Endothelial cell of umbilical vein (primary cell): ENCODE data around the gene DIPK1A. TPM values are rescaled to one million over a fixed set of nuclear protein-coding genes. Genes with fewer than 3 reads are reported as not detected.

Experiments
- BruUV-seq: library from RNA; stranded (reverse); fragments of 400-500 nt; replicated peaks from 2 replicates; lab custom pipeline; 2021; lab: Mats Ljungman, UMichigan
- CTCF ChIA-PET: fragments of 300-600, 350-600 bp; sonication (Branson Sonifier 250); formaldehyde crosslinking; loops from one replicate; lab custom pipeline; 2021; ENCODE audit warnings: antibody characterized with exemption, inconsistent platforms; lab: Charles Lee
- POLR2A ChIA-PET: fragments of 300-600, 350-600 bp; sonication (Branson Sonifier 250); formaldehyde crosslinking; loops from one replicate; lab custom pipeline; 2021; ENCODE audit warnings: antibody characterized with exemption, inconsistent platforms; lab: Charles Lee
- DNase-seq: peaks from one replicate; pipeline ENCODE4 v3.0.0-alpha.2; 2011; ENCODE audit warnings: low read depth, low spot score
- FAIRE-seq: peaks from 2 replicates; lab custom pipeline; 2011; peaks lifted over from hg19 to GRCh38; lab: Jason Lieb, UNC
- H2AFZ ChIP-seq: 2 replicates; pipeline ENCODE4 v1.6.0; 2012; ENCODE audit warnings: low read depth, low read length, control low read depth, inconsistent platforms
- H3K27ac ChIP-seq: 2 replicates; pipeline ENCODE4 v1.5.1; 2011; ENCODE audit warnings: low read depth, mild to moderate bottlenecking, control low read depth, low read length, moderate library complexity; ENCODE audit not compliant: insufficient read depth
- H3K27me3 ChIP-seq, 2 experiments: 2 replicates each; pipeline versions ENCODE4 v1.6.0 to v1.6.1; 2011; ENCODE audit warnings: low read length in 2 of 2, mixed read lengths in 1 of 2; ENCODE audit not compliant: control insufficient read depth in 2 of 2, insufficient read depth in 2 of 2
- H3K36me3 ChIP-seq, 2 experiments: 2 replicates in 1 of 2; 3 replicates in 1 of 2; pipeline ENCODE4 v1.5.1; 2011; ENCODE audit warnings: low read length in 2 of 2, mild to moderate bottlenecking in 1 of 2, moderate library complexity in 1 of 2; ENCODE audit not compliant: control insufficient read depth in 2 of 2, insufficient read depth in 2 of 2; ENCODE audit errors: extremely low read depth in 1 of 2
- H3K4me1 ChIP-seq: 3 replicates; pipeline ENCODE4 v1.5.1; 2011; ENCODE audit warnings: mild to moderate bottlenecking, low read length; ENCODE audit not compliant: control insufficient read depth, insufficient read depth; ENCODE audit errors: extremely low read depth
- H3K4me2 ChIP-seq: 2 replicates; pipeline ENCODE4 v1.6.1; 2011; ENCODE audit warnings: low read length, control low read depth, mixed read lengths; ENCODE audit not compliant: insufficient read depth
- H3K4me3 ChIP-seq, 3 experiments: fragments of 200-600 bp in 1 of 3; sonication (generic), shearing (Covaris generic) in 1 of 3; replicated peaks in 1 of 3; 2 replicates each; pipeline ENCODE4 v1.5.1; 2011 to 2016; ENCODE audit warnings: control low read depth in 3 of 3, low read length in 3 of 3, mild to moderate bottlenecking in 2 of 3, inconsistent platforms in 1 of 3, low read depth in 1 of 3, moderate library complexity in 1 of 3; ENCODE audit not compliant: insufficient read depth in 1 of 3
- H3K79me2 ChIP-seq: 2 replicates; pipeline ENCODE4 v1.6.0; 2012; ENCODE audit warnings: low read length, inconsistent platforms; ENCODE audit not compliant: control insufficient read depth, insufficient read depth
- H3K9ac ChIP-seq: replicated peaks from 2 replicates; pipeline ENCODE3; 2011; ENCODE audit warnings: low read length, control low read depth; ENCODE audit not compliant: insufficient read depth; ENCODE audit errors: extremely low read depth
- H3K9me1 ChIP-seq: replicated peaks from 3 replicates; pipeline ENCODE4 v1.6.0; 2011; ENCODE audit warnings: mild to moderate bottlenecking, low read length; ENCODE audit not compliant: control insufficient read depth, insufficient read depth; ENCODE audit errors: extremely low read depth
- H3K9me3 ChIP-seq: replicated peaks from 2 replicates; pipeline ENCODE4 v1.5.1; 2012; ENCODE audit warnings: low read length, inconsistent platforms; ENCODE audit not compliant: control insufficient read depth, insufficient read depth
- H4K20me1 ChIP-seq: replicated peaks from 2 replicates; pipeline ENCODE3; 2011; ENCODE audit warnings: mild to moderate bottlenecking, low read length; ENCODE audit not compliant: control insufficient read depth, insufficient read depth; ENCODE audit errors: extremely low read depth
- CTCF ChIP-seq, 2 donors: IDR thresholded peaks; 1 replicate in 1 of 2; 2 replicates in 1 of 2; pipeline ENCODE4 v1.5.1; 2011; ENCODE audit warnings: low read length in 2 of 2, mild to moderate bottlenecking in 2 of 2, moderate library complexity in 2 of 2, control low read depth in 1 of 2, inconsistent platforms in 1 of 2, low read depth in 1 of 2; ENCODE audit not compliant: insufficient read depth in 1 of 2; ENCODE audit errors: extremely low read depth in 1 of 2
- EZH2 ChIP-seq: IDR thresholded peaks from 2 replicates; pipeline ENCODE4 v1.6.1; 2012; ENCODE audit warnings: borderline replicate concordance, low read depth, mild to moderate bottlenecking, moderate library complexity, low read length, inconsistent platforms; ENCODE audit not compliant: severe bottlenecking
- FOS ChIP-seq: IDR thresholded peaks from 2 replicates; pipeline ENCODE4 v1.6.1; 2011; ENCODE audit warnings: mild to moderate bottlenecking, low read length, moderate library complexity, borderline replicate concordance; ENCODE audit not compliant: insufficient read depth
- GATA2 ChIP-seq: IDR thresholded peaks from 2 replicates; pipeline ENCODE4 v1.7.0; 2011; ENCODE audit warnings: low read depth, mild to moderate bottlenecking, moderate library complexity, mixed read lengths, low read length; ENCODE audit not compliant: insufficient read length, insufficient read depth
- JUN ChIP-seq: IDR thresholded peaks from 2 replicates; pipeline ENCODE4 v1.6.1; 2011; ENCODE audit warnings: borderline replicate concordance, low read depth; ENCODE audit not compliant: insufficient read length, insufficient read depth
- MAX ChIP-seq: IDR thresholded peaks from 2 replicates; pipeline ENCODE4 v1.6.1; 2011; ENCODE audit not compliant: insufficient read depth, insufficient read length
- MYC ChIP-seq: IDR thresholded peaks from one replicate; pipeline ENCODE4 v1.6.1; 2011; ENCODE audit warnings: mild to moderate bottlenecking, low read depth, low read length
- POLR2A ChIP-seq: IDR thresholded peaks from 2 replicates; pipeline ENCODE4 v1.6.1; 2012; ENCODE audit warnings: low read depth, mild to moderate bottlenecking, control low read depth, low read length
- POLR2AphosphoS5 ChIP-seq: IDR thresholded peaks from 2 replicates; pipeline ENCODE4 v1.6.1; 2012; ENCODE audit warnings: low read depth, mild to moderate bottlenecking, control low read depth, low read length, moderate library complexity; ENCODE audit not compliant: insufficient read depth
- dilution Hi-C: fragments of 300-500 bp; cut with MboI; formaldehyde crosslinking; loops from one replicate; pipeline ENCODE4 v1.15.0; 2019; ENCODE audit warnings: low sequenced_read_pairs; ENCODE audit not compliant: extremely low pct_ligation_motif_present
- intact Hi-C: fragments of 100-400 bp; cut with micrococcal nuclease; formaldehyde crosslinking; loops from one replicate; pipeline ENCODE4 v1.10.0; 2022
- polyA plus RNA-seq, 4 experiments: library from polyadenylated mRNA; depleted of rRNA in 3 of 4; stranded (reverse) in 3 of 4; unstranded in 1 of 4; fragments of >200 nt; gene quantifications; 2 replicates each; pipeline versions ENCODE4 v1.2.1 to v1.2.3, GENCODE V29; 2011 to 2012; ENCODE audit warnings: missing spikeins in 1 of 4
- total RNA-seq: library from RNA; stranded (reverse); gene quantifications from 2 replicates; pipeline ENCODE4 v1.2.3, GENCODE V29; 2021

DIPK1A gene
- total and polyA plus RNA-seq, 2 donors (not counting 3 experiments of a cell fraction or from before 2014, with no cell fraction given): 0.25 to 0.93 TPM

GRCh38 chr1:92923664-92924063 is 37.6 kb downstream of the DIPK1A start:
- no peaks in the 10 kb centered on the region for H3K9me3 ChIP-seq
- peaks cover 12% of the 10 kb centered on the region in 2 experiments for H3K27me3 ChIP-seq
- no peak overlapping the region for H3K4me3 ChIP-seq
- POLR2A ChIA-PET: no interaction called here
- no peaks in the 10 kb centered on the region for H4K20me1 ChIP-seq
- no TSS peak for BruUV-seq
- dilution Hi-C loops (no loop called here), intact Hi-C loops (no loop called here)
- DNase-seq: no peak
- no peak for TF ChIP-seq EZH2
- TF ChIP-seq FOS: no peak
- TF ChIP-seq CTCF (IDR thresholded peaks at IDR 0.05; ENCODE audit: extremely low read depth in 1 of 2, insufficient read depth in 1 of 2, low read depth in 1 of 2, low read length in 2 of 2): no peak
- TF ChIP-seq GATA2: no peak
- TF ChIP-seq JUN: no peak
- no peak for TF ChIP-seq POLR2AphosphoS5
- TF ChIP-seq MYC: no peak
- TF ChIP-seq MAX: no peak
- no peak for TF ChIP-seq POLR2A
- no peak overlapping the region for H2AFZ ChIP-seq
- no peaks in the 10 kb centered on the region for H3K9me1 ChIP-seq
- CTCF ChIA-PET: interaction anchor here (0.6 kb wide), 1 partner anchor 161 kb away, joined by 3 read pairs; no protein-coding TSS in a partner anchor
- H3K4me1 ChIP-seq: no peaks in the 10 kb centered on the region
- H3K27ac ChIP-seq: no peak overlapping the region
- no peak overlapping the region for H3K9ac ChIP-seq
- no peak for FAIRE-seq
- no peaks in the 10 kb centered on the region for H3K36me3 ChIP-seq
- H3K79me2 ChIP-seq: no peaks in the 10 kb centered on the region
- H3K4me2 ChIP-seq: no peak overlapping the region
